Osteoblast (primary cell): ENCODE results near the gene CNTNAP5. TPM values are rescaled to one million over a fixed set of nuclear protein-coding genes. Genes with fewer than 3 reads are reported as not detected.

ENCODE experiments used
- DNase-seq: peaks from one replicate; pipeline ENCODE4 v3.0.0; 2011; ENCODE audit warnings: low spot score, mixed read lengths; ENCODE audit not compliant: insufficient read length; ENCODE audit errors: missing footprints
- H2AFZ ChIP-seq: 2 replicates; pipeline ENCODE4 v1.6.0; 2011; ENCODE audit warnings: mild to moderate bottlenecking, low read length
- H3K27ac ChIP-seq: 2 replicates; pipeline ENCODE4 v1.5.1; 2011; ENCODE audit warnings: mild to moderate bottlenecking, low read depth, low read length, moderate library complexity
- H3K27me3 ChIP-seq: 2 replicates; pipeline ENCODE4 v1.6.0; 2012; ENCODE audit warnings: mild to moderate bottlenecking, control low read depth, inconsistent platforms, low read length, moderate library complexity; ENCODE audit not compliant: insufficient read depth
- H3K36me3 ChIP-seq: 2 replicates; pipeline ENCODE4 v1.5.1; 2011; ENCODE audit warnings: mild to moderate bottlenecking, low read length, control low read depth, moderate library complexity; ENCODE audit not compliant: insufficient read depth
- H3K4me1 ChIP-seq: 2 replicates; pipeline ENCODE4 v1.5.1; 2011; ENCODE audit warnings: mild to moderate bottlenecking, low read length, control low read depth, moderate library complexity; ENCODE audit not compliant: insufficient read depth
- H3K4me2 ChIP-seq: 2 replicates; pipeline ENCODE4 v1.6.0; 2011; ENCODE audit warnings: mild to moderate bottlenecking, low read length; ENCODE audit not compliant: insufficient read depth
- H3K4me3 ChIP-seq: fragments of 200-600 bp; sonication (generic); 3 replicates; pipeline ENCODE4 v1.5.1; 2012; ENCODE audit warnings: mild to moderate bottlenecking, low read length, inconsistent platforms; ENCODE audit not compliant: insufficient read depth
- H3K79me2 ChIP-seq: 2 replicates; pipeline ENCODE4 v1.6.0; 2012; ENCODE audit warnings: mild to moderate bottlenecking, low read length, control low read depth, inconsistent platforms; ENCODE audit not compliant: insufficient read depth
- H3K9me3 ChIP-seq: 2 replicates; pipeline ENCODE4 v1.5.1; 2011; ENCODE audit warnings: low read depth, low read length, control low read depth
- H4K20me1 ChIP-seq: 2 replicates; pipeline ENCODE4 v1.6.0; 2012; ENCODE audit warnings: mild to moderate bottlenecking, low read length, control low read depth; ENCODE audit not compliant: insufficient read depth
- total RNA-seq: library from RNA; depleted of rRNA; stranded (reverse); fragments of >200 nt; gene quantifications from 2 replicates; pipeline ENCODE4 v1.2.3, GENCODE V29; 2012
- TF ChIP-seq, protein P1 (sequence below): IDR thresholded peaks from 2 replicates; pipeline ENCODE4 v1.5.1; 2011; ENCODE audit warnings: mild to moderate bottlenecking, low read depth, low read length, moderate library complexity; ENCODE audit errors: extremely low read depth

The CNTNAP5 gene
- total RNA-seq, 1 donor: not detected

- Histone ChIP-seq H3K79me2 (no peaks in the 10 kb centered on the region), H3K9me3 (no peaks in the 10 kb centered on the region), H3K4me1 (no peaks in the 10 kb centered on the region), H3K4me3 (no peak overlapping the region), H3K27ac (no peak overlapping the region), H3K4me2 (no peak overlapping the region), H4K20me1 (no peaks in the 10 kb centered on the region), H3K36me3 (no peaks in the 10 kb centered on the region), H3K27me3 (no peaks in the 10 kb centered on the region), H2AFZ (no peak overlapping the region)
- TF ChIP-seq, protein P1, sequence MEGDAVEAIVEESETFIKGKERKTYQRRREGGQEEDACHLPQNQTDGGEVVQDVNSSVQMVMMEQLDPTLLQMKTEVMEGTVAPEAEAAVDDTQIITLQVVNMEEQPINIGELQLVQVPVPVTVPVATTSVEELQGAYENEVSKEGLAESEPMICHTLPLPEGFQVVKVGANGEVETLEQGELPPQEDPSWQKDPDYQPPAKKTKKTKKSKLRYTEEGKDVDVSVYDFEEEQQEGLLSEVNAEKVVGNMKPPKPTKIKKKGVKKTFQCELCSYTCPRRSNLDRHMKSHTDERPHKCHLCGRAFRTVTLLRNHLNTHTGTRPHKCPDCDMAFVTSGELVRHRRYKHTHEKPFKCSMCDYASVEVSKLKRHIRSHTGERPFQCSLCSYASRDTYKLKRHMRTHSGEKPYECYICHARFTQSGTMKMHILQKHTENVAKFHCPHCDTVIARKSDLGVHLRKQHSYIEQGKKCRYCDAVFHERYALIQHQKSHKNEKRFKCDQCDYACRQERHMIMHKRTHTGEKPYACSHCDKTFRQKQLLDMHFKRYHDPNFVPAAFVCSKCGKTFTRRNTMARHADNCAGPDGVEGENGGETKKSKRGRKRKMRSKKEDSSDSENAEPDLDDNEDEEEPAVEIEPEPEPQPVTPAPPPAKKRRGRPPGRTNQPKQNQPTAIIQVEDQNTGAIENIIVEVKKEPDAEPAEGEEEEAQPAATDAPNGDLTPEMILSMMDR: no peak
- DNase-seq: no peak
Measured at GRCh38 chr2:124713969-124714368, 688.9 kb downstream of the CNTNAP5 start.

- Histone ChIP-seq H2AFZ (no peak overlapping the region), H3K4me1 (no peaks in the 10 kb centered on the region), H3K27ac (no peak overlapping the region), H3K9me3 (no peaks in the 10 kb centered on the region), H3K79me2 (no peaks in the 10 kb centered on the region), H4K20me1 (no peaks in the 10 kb centered on the region), H3K4me2 (no peak overlapping the region), H3K4me3 (no peak overlapping the region), H3K27me3 (no peaks in the 10 kb centered on the region), H3K36me3 (no peaks in the 10 kb centered on the region)
- no peak for DNase-seq
- TF ChIP-seq, protein P1: no peak
Measured at GRCh38 chr2:124725187-124725586, 700.1 kb downstream of the CNTNAP5 start.

DNA sequence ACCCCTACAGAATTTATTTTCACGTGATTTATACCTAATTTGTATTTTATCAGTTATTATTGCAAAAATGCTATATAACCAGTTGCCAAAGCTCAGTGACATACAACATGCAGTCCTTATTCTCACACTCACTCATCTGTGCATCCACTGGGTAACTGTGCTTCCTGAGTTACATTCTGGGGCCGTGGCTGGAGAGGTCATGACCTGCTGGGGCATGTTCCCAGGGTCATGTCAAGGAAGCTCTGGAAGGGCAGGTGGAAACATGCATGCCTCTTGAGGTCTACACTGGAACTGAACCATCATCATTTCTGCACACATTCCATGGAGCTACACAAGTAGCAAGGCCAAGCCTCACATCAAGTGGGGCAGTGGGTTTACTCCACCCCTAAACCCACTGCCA is 715.5 kb downstream of the CNTNAP5 start:
- Histone ChIP-seq H2AFZ (no peak overlapping the region), H3K79me2 (no peaks in the 10 kb centered on the region), H3K4me2 (no peak overlapping the region), H3K4me3 (no peak overlapping the region), H4K20me1 (no peaks in the 10 kb centered on the region), H3K4me1 (no peaks in the 10 kb centered on the region), H3K9me3 (no peaks in the 10 kb centered on the region), H3K27ac (no peak overlapping the region), H3K36me3 (no peaks in the 10 kb centered on the region), H3K27me3 (no peaks in the 10 kb centered on the region)
- TF ChIP-seq, protein P1: no peak
- DNase-seq: no peak

- Histone ChIP-seq H3K4me1 (no peaks in the 10 kb centered on the region), H3K79me2 (no peaks in the 10 kb centered on the region), H3K27ac (no peak overlapping the region), H3K9me3 (no peaks in the 10 kb centered on the region), H3K4me3 (no peak overlapping the region), H2AFZ (no peak overlapping the region), H3K36me3 (no peaks in the 10 kb centered on the region), H3K4me2 (no peak overlapping the region), H3K27me3 (no peaks in the 10 kb centered on the region), H4K20me1 (no peaks in the 10 kb centered on the region)
- DNase-seq: no peak
- TF ChIP-seq, protein P1: no peak
Measured at GRCh38 chr2:124753842-124754241, 728.8 kb downstream of the CNTNAP5 start.
